CD4-positive, alpha-beta T cell (primary cell): Measurements from ENCODE around the gene GAL. TPM values are rescaled to one million over a fixed set of nuclear protein-coding genes. Genes with fewer than 3 reads are reported as not detected.

ENCODE experiments used
- ATAC-seq: fragments of 200-7000 bp; cut with Tn5 transposase; one replicate; pipeline ENCODE4 v1.10.0; 2022; ENCODE audit warnings: mild to moderate bottlenecking; ENCODE audit not compliant: poor library complexity
- CTCF ChIA-PET: fragments of 350-600 bp; sonication (Branson Sonifier 250); formaldehyde crosslinking; loops from one replicate; lab custom pipeline; 2021; ENCODE audit warnings: antibody characterized with exemption, inconsistent platforms; lab: Charles Lee
- POLR2A ChIA-PET: fragments of 350-600 bp; sonication (Branson Sonifier 250); formaldehyde crosslinking; loops from one replicate; lab custom pipeline; 2021; ENCODE audit warnings: antibody characterized with exemption, inconsistent platforms; lab: Charles Lee
- DNase-seq, 14 experiments: peaks; one replicate each; pipeline ENCODE4 v3.0.0-alpha.2; 2013 to 2020; ENCODE audit warnings: mixed read lengths in 2 of 14
- H3K27ac ChIP-seq, 2 donors: one replicate each; pipeline versions ENCODE4 v1.5.1 to v1.7.0; 2013; ENCODE audit warnings: low read length in 2 of 2, low read depth in 1 of 2, mild to moderate bottlenecking in 1 of 2
- H3K27me3 ChIP-seq, 2 experiments: 1 replicate in 1 of 2; 2 replicates in 1 of 2; pipeline versions ENCODE4 v1.6.1 to v1.7.0; 2013; ENCODE audit warnings: low read length in 2 of 2, control low read depth in 1 of 2, mild to moderate bottlenecking in 1 of 2, moderate library complexity in 1 of 2; ENCODE audit not compliant: insufficient read depth in 2 of 2, control insufficient read depth in 1 of 2
- H3K36me3 ChIP-seq: one replicate; pipeline ENCODE4 v1.6.1; 2013; ENCODE audit warnings: low read length, control low read depth; ENCODE audit not compliant: insufficient read depth
- H3K4me1 ChIP-seq: one replicate; pipeline ENCODE4 v1.6.1; 2013; ENCODE audit warnings: low read length, control low read depth; ENCODE audit not compliant: insufficient read depth
- H3K4me3 ChIP-seq: one replicate; pipeline ENCODE4 v1.5.1; 2013; ENCODE audit warnings: mild to moderate bottlenecking, low read length, moderate library complexity
- H3K9me3 ChIP-seq, 2 experiments: 1 replicate in 1 of 2; 2 replicates in 1 of 2; pipeline versions ENCODE4 v1.6.1 to v1.7.0; 2013; ENCODE audit warnings: low read length in 2 of 2, mild to moderate bottlenecking in 2 of 2, control low read depth in 1 of 2, moderate library complexity in 1 of 2; ENCODE audit not compliant: control insufficient read depth in 1 of 2, insufficient read depth in 1 of 2
- H3K27ac Mint-ChIP-seq: one replicate; pipeline ENCODE4 v1.8.0; 2020; ENCODE audit warnings: mixed read lengths
- H3K27me3 Mint-ChIP-seq: one replicate; pipeline ENCODE4 v1.8.0; 2021; ENCODE audit warnings: mixed read lengths
- H3K36me3 Mint-ChIP-seq: one replicate; pipeline ENCODE4 v1.8.0; 2021; ENCODE audit warnings: low read depth, mixed read lengths
- H3K4me1 Mint-ChIP-seq: one replicate; pipeline ENCODE4 v1.8.0; 2021; ENCODE audit warnings: low read depth, mixed read lengths
- H3K4me3 Mint-ChIP-seq: one replicate; pipeline ENCODE4 v1.8.0; 2020; ENCODE audit warnings: mild to moderate bottlenecking, mixed read lengths
- H3K9me3 Mint-ChIP-seq: one replicate; pipeline ENCODE4 v1.8.0; 2020; ENCODE audit warnings: mixed read lengths
- intact Hi-C, 2 experiments: fragments of 100-400 bp; cut with DNase I in 1 of 2; cut with micrococcal nuclease in 1 of 2; formaldehyde crosslinking; loops; one replicate each; pipeline versions ENCODE4 v1.15.1 to v1.9.0; 2023 to 2025; cut with DNase I, micrococcal nuclease
- total RNA-seq, 174 experiments: library from RNA in 2 of 174; stranded (reverse) in 2 of 174; gene quantifications; one replicate each; pipeline ENCODE4 v1.2.3 and lab custom pipeline; 2021 to 2026
- TF ChIP-seq, protein P1 (sequence below): fragments of 200-600 bp; IDR thresholded peaks from one replicate; pipeline ENCODE4 v1.8.0; 2022; ENCODE audit warnings: antibody characterized with exemption, mild to moderate bottlenecking

Gene GAL
- total RNA-seq, 2 experiments from 2014 or later = not detected

- Mint-ChIP-seq H3K4me3 (no peak overlapping the region), H3K27me3 (peaks cover 49% of the 10 kb centered on the region), H3K4me1 (peaks cover 6% of the 10 kb centered on the region), H3K9me3 (no peaks in the 10 kb centered on the region), H3K36me3 (no peaks in the 10 kb centered on the region), H3K27ac (no peak overlapping the region)
- Histone ChIP-seq H3K9me3 (peaks cover 0 to 22% of the 10 kb centered on the region in 2 experiments), H3K4me3 (no peak overlapping the region), H3K27ac (no peak overlapping the region), H3K4me1 (peaks cover 14% of the 10 kb centered on the region), H3K27me3 (peaks cover 36 to 37% of the 10 kb centered on the region in 2 experiments), H3K36me3 (no peaks in the 10 kb centered on the region)
- intact Hi-C loops = no loop called here
- TF ChIP-seq, protein P1, sequence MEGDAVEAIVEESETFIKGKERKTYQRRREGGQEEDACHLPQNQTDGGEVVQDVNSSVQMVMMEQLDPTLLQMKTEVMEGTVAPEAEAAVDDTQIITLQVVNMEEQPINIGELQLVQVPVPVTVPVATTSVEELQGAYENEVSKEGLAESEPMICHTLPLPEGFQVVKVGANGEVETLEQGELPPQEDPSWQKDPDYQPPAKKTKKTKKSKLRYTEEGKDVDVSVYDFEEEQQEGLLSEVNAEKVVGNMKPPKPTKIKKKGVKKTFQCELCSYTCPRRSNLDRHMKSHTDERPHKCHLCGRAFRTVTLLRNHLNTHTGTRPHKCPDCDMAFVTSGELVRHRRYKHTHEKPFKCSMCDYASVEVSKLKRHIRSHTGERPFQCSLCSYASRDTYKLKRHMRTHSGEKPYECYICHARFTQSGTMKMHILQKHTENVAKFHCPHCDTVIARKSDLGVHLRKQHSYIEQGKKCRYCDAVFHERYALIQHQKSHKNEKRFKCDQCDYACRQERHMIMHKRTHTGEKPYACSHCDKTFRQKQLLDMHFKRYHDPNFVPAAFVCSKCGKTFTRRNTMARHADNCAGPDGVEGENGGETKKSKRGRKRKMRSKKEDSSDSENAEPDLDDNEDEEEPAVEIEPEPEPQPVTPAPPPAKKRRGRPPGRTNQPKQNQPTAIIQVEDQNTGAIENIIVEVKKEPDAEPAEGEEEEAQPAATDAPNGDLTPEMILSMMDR = no peak
- ATAC-seq = no peak
- CTCF ChIA-PET = no interaction called here
- no peak for DNase-seq
- POLR2A ChIA-PET = no interaction called here
These were observed 1.8 kb upstream of the GAL start for GRCh38 chr11:68682531-68682961.

DNA sequence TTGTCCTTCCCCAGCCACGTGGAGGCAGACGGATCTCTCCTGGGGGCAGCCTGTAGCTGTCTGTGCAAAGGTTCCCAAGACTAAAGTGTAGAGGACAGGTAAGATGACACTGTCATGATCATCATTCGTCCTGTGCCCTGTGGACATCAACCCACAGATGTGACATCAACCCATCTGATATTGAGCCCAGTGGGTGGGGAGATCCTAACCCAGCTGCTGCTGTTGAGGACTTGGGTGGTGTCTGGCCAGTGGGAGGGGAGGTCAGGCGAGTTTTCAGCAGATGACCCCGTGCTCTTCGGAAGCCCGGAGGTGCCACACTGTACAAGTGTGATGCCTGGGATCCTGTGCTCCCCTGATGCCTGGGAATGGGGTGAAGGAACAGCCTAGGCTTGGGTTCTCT is 1.2 kb upstream of the GAL start:
- H3K4me1 ChIP-seq = peaks cover 14% of the 10 kb centered on the region
- no peaks in the 10 kb centered on the region for H3K9me3 Mint-ChIP-seq
- H3K36me3 ChIP-seq = no peaks in the 10 kb centered on the region
- H3K27me3 ChIP-seq = peaks cover 37% of the 10 kb centered on the region in 2 experiments
- H3K4me3 Mint-ChIP-seq = no peak overlapping the region
- POLR2A ChIA-PET = no interaction called here
- CTCF ChIA-PET = no interaction called here
- DNase-seq = no peak
- intact Hi-C loops = no loop called here
- no peak overlapping the region for H3K27ac ChIP-seq
- H3K4me3 ChIP-seq = no peak overlapping the region
- TF ChIP-seq, protein P1 = no peak
- peaks cover 6% of the 10 kb centered on the region for H3K4me1 Mint-ChIP-seq
- H3K36me3 Mint-ChIP-seq = no peaks in the 10 kb centered on the region
- H3K9me3 ChIP-seq = peaks cover 0 to 22% of the 10 kb centered on the region in 2 experiments
- no peak for ATAC-seq
- H3K27me3 Mint-ChIP-seq = peaks cover 53% of the 10 kb centered on the region
- H3K27ac Mint-ChIP-seq = no peak overlapping the region

DNA sequence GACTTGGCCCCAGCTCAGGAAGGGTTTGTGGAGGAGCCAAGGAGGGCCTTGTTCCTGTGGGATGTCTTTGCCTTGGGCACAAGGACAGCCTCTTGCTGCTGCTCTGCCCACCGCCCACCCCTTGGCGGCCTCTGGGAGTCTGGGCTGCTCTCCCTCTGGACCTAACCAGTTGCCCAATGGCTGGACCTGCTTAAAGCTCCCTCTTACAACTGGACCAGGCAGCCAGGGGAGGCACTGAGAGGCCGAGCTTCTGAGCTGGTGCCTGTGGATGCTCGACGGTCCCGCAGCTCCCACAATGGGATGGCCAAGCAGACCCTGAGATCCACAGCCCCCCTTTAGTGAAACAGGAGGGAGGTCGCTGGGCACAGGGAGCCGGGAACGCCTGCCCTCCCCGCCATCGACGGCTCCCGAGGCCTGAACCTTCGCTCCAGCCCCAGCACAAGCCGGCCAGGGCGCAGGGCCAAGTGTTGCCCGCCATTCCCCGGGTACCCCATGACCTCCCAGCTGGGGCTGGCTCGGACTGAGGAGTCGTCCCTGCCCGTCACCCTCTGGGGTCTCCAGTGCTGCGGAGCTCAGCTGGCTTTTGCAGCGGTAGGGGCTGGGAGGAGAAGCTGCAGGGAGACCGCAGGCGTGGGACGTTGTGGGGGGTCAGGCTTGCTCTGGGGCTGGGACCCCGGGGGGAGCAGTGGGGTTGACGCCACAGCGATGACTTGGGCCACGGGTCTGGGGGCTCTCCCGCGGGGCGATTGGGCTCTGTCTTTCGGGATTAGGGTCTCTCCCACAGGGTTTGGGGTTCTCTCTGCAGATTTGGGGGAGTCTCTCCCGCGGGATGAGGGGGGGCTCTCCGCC is 584 bp upstream of the GAL start:
- Mint-ChIP-seq H3K27ac (no peak overlapping the region), H3K4me1 (peaks cover 8% of the 10 kb centered on the region), H3K4me3 (no peak overlapping the region), H3K36me3 (no peaks in the 10 kb centered on the region), H3K9me3 (no peaks in the 10 kb centered on the region), H3K27me3 (peaks cover 54% of the 10 kb centered on the region)
- peaks cover 0 to 22% of the 10 kb centered on the region in 2 experiments for H3K9me3 ChIP-seq
- peaks cover 14% of the 10 kb centered on the region for H3K4me1 ChIP-seq
- H3K27ac ChIP-seq = no peak overlapping the region
- CTCF ChIA-PET = no interaction called here
- H3K36me3 ChIP-seq = no peaks in the 10 kb centered on the region
- DNase-seq (no peak), ATAC-seq (no peak)
- intact Hi-C loops = no loop called here
- H3K4me3 ChIP-seq = no peak overlapping the region
- peaks cover 37% of the 10 kb centered on the region in 2 experiments for H3K27me3 ChIP-seq
- POLR2A ChIA-PET = no interaction called here
- TF ChIP-seq, protein P1 = no peak
